ENCODE results near the gene DCST2.

Gene DCST2

GRCh38 chr1:155043301-155043702 lies 9.7 kb upstream of the DCST2 start:
- no peak overlapping the region for H3K9ac ChIP-seq (ENCODE audit: low read depth, low read length)

GRCh38 chr1:155042789-155043188 lies 9.2 kb upstream of the DCST2 start:
- Histone ChIP-seq H3K4me1 (ENCODE audit: insufficient read depth, low read length) (peaks cover 7% of the 10 kb centered on the region), H3K9ac (ENCODE audit: low read depth, low read length) (no peak overlapping the region), H3K27ac (ENCODE audit: low read length) (no peak overlapping the region), H3K36me3 (ENCODE audit: insufficient read depth, low read depth, low read length) (no peaks in the 10 kb centered on the region), H3K4me3 (ENCODE audit: low read length) (no peak overlapping the region), H3K27me3 (ENCODE audit: insufficient read depth, low read length) (peaks cover 12% of the 10 kb centered on the region), H3K9me3 (ENCODE audit: insufficient read depth, low read depth, low read length) (no peaks in the 10 kb centered on the region)

More at GRCh38 chr1:155043301-155043702, 9.7 kb upstream of the DCST2 start:
- H3K27me3 ChIP-seq (ENCODE audit: insufficient read depth, low read length) = peaks cover 7% of the 10 kb centered on the region
- no peak overlapping the region for H3K4me3 ChIP-seq (ENCODE audit: low read length)
- no peaks in the 10 kb centered on the region for H3K36me3 ChIP-seq (ENCODE audit: insufficient read depth, low read depth, low read length)
- H3K4me1 ChIP-seq (ENCODE audit: insufficient read depth, low read length) = peaks cover 7% of the 10 kb centered on the region
- H3K27ac ChIP-seq (ENCODE audit: low read length) = no peak overlapping the region
- no peaks in the 10 kb centered on the region for H3K9me3 ChIP-seq (ENCODE audit: insufficient read depth, low read depth, low read length)

GRCh38 chr1:155040358-155041093 lies 6.9 kb upstream of the DCST2 start:
- H3K36me3 ChIP-seq (ENCODE audit: insufficient read depth, low read depth, low read length) = no peaks in the 10 kb centered on the region
- H3K4me3 ChIP-seq (ENCODE audit: low read length) = no peak overlapping the region
- peaks cover 13% of the 10 kb centered on the region for H3K27me3 ChIP-seq (ENCODE audit: insufficient read depth, low read length)
- H3K4me1 ChIP-seq (ENCODE audit: insufficient read depth, low read length) = peaks cover 7% of the 10 kb centered on the region
- no peak overlapping the region for H3K9ac ChIP-seq (ENCODE audit: low read depth, low read length)
- no peaks in the 10 kb centered on the region for H3K9me3 ChIP-seq (ENCODE audit: insufficient read depth, low read depth, low read length)
- H3K27ac ChIP-seq (ENCODE audit: low read length) = no peak overlapping the region

- H3K9me3 ChIP-seq (ENCODE audit: insufficient read depth, low read depth, low read length) = no peaks in the 10 kb centered on the region
- H3K9ac ChIP-seq (ENCODE audit: low read depth, low read length) = no peak overlapping the region
- no peaks in the 10 kb centered on the region; the same call in 1 of the 2 replicates for H3K4me1 ChIP-seq (ENCODE audit: insufficient read depth, low read length)
- H3K27ac ChIP-seq (ENCODE audit: low read length) = no peak overlapping the region
- no peaks in the 10 kb centered on the region for H3K36me3 ChIP-seq (ENCODE audit: insufficient read depth, low read depth, low read length)
- H3K4me3 ChIP-seq (ENCODE audit: low read length) = no peak overlapping the region
- H3K27me3 ChIP-seq (ENCODE audit: insufficient read depth, low read length) = peaks cover 13% of the 10 kb centered on the region
Measured at GRCh38 chr1:155039308-155039669, 5.7 kb upstream of the DCST2 start.

DNA sequence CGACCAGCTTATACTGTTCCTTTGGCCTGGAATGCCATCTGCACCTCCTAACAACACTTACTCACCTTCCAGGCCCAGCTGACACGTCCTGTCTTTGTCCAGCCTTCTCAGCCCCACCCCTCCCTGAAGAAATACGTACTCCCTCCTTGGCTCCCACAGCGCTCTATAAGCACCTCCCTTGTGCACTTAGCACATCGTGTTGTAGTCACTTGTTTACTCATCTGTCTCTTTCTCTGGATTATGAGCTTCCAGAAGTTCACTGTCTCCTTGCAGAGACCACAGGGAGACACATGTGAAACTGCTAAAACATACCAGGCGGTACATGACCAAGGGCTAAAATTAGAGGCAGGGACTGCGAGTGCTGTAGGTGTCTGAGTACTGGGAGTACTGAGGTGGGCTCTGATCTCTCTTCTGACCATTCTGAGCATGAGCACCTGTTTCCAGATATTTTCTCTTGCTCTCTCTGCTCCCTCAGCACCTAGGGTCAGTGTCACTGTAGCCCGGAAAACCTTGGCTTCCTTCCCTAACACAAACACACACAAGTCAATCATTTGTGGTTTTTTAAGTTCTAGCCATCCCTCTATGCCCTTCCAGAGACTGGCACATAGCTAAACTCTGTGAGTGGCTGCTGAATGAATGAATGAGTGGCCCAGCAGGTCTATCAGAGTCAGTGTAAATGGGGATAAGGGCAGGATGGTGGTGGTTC lies 5.2 kb upstream of the DCST2 start:
- Histone ChIP-seq H3K36me3 (ENCODE audit: insufficient read depth, low read depth, low read length) (no peaks in the 10 kb centered on the region), H3K4me3 (ENCODE audit: low read length) (no peak overlapping the region), H3K4me1 (ENCODE audit: insufficient read depth, low read length) (no peaks in the 10 kb centered on the region; the same call in 1 of the 2 replicates), H3K27ac (ENCODE audit: low read length) (no peak overlapping the region), H3K9ac (ENCODE audit: low read depth, low read length) (no peak overlapping the region), H3K27me3 (ENCODE audit: insufficient read depth, low read length) (peaks cover 13% of the 10 kb centered on the region), H3K9me3 (ENCODE audit: insufficient read depth, low read depth, low read length) (no peaks in the 10 kb centered on the region)

DNA sequence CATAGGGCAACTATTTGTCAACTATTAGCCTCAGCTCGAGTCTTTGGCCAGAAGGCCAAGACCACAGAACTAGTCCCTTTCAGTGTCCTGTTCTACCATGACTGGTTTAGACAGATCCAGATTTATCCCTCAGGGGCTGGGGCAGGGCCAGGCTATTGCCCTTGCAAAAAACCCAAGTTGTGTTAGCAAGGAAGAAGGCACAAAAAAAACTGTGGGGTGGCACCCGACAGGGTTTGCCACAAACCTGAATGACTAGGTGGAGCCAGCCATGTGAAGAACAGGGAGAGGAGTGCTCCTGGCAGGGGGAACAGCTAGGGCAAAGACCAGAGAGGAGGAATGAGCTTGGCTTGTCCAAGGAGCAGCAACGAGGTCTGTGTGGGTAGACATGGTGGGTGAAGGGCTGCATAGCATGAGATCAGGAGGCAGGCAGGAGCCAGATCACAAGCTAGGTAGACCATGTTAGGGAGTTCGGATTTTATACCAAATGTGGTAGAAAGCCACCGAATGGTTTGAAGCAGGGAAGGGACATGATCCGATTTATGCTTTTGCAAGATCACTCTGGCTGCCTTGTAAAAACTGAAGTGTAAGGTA lies 4.4 kb upstream of the DCST2 start:
- H3K9ac ChIP-seq (ENCODE audit: low read depth, low read length) = no peak overlapping the region
- no peaks in the 10 kb centered on the region for H3K36me3 ChIP-seq (ENCODE audit: insufficient read depth, low read depth, low read length)
- no peak overlapping the region for H3K27ac ChIP-seq (ENCODE audit: low read length)
- no peaks in the 10 kb centered on the region for H3K9me3 ChIP-seq (ENCODE audit: insufficient read depth, low read depth, low read length)
- H3K4me3 ChIP-seq (ENCODE audit: low read length) = no peak overlapping the region
- H3K4me1 ChIP-seq (ENCODE audit: insufficient read depth, low read length) = no peaks in the 10 kb centered on the region; the same call in 1 of the 2 replicates
- H3K27me3 ChIP-seq (ENCODE audit: insufficient read depth, low read length) = peaks cover 13% of the 10 kb centered on the region

- H3K36me3 ChIP-seq (ENCODE audit: insufficient read depth, low read depth, low read length) = no peaks in the 10 kb centered on the region
- H3K27me3 ChIP-seq (ENCODE audit: insufficient read depth, low read length) = peaks cover 13% of the 10 kb centered on the region
- H3K4me1 ChIP-seq (ENCODE audit: insufficient read depth, low read length) = no peaks in the 10 kb centered on the region; the same call in 1 of the 2 replicates
- H3K4me3 ChIP-seq (ENCODE audit: low read length) = no peak overlapping the region
- no peak overlapping the region for H3K27ac ChIP-seq (ENCODE audit: low read length)
- no peaks in the 10 kb centered on the region for H3K9me3 ChIP-seq (ENCODE audit: insufficient read depth, low read depth, low read length)
- no peak overlapping the region for H3K9ac ChIP-seq (ENCODE audit: low read depth, low read length)
Measured at GRCh38 chr1:155037043-155037442, 3.5 kb upstream of the DCST2 start.

- Histone ChIP-seq H3K36me3 (ENCODE audit: insufficient read depth, low read depth, low read length) (no peaks in the 10 kb centered on the region), H3K9ac (ENCODE audit: low read depth, low read length) (no peak overlapping the region), H3K9me3 (ENCODE audit: insufficient read depth, low read depth, low read length) (no peaks in the 10 kb centered on the region), H3K4me3 (ENCODE audit: low read length) (no peak overlapping the region), H3K27ac (ENCODE audit: low read length) (no peak overlapping the region), H3K27me3 (ENCODE audit: insufficient read depth, low read length) (peaks cover 13% of the 10 kb centered on the region), H3K4me1 (ENCODE audit: insufficient read depth, low read length) (no peaks in the 10 kb centered on the region; the same call in 1 of the 2 replicates)
Measured at GRCh38 chr1:155035936-155036335, 2.4 kb upstream of the DCST2 start.

DNA sequence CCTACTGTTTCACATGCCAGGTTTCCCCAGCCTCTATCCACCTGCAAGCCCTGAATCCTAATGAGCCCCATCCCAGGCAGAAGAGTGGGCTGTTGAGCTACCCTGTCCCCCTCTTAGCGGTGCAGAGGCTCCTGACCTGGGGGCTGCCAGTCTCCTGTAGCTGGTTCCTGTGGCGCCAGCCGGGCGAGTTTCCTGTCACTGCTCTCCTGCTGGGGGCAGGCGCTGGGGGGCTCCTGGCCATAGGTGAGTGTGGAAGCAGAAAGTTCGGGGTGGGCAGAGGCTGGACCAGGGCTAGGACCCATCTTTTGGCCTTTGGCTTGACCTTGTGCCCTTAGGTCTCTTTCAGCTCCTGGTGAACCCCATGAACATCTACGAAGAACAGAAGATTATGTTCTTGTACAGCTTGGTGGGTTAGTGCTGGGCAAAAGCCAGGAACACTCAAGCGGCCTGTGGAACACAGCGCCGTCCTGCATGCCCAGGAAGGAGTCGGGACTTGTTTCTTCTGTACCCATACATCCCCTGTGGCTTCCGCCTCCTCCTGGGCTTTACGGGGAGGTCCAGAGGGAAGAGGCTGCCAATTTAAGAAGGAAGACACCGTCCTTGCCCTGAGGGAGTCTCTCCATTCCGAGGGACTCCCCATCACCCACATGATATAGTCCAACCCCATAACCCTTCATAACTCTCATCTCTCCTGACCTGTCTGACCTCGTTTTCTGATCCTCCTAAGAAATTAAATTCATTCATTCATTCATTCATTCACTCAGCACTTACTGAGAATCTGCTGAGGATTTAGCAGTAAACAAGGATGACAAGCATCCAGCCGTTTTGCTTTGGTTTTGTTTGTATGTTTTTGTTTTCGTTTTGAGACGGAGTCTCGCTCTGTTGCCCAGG lies 982 bp upstream of the DCST2 start:
- Histone ChIP-seq H3K9ac (ENCODE audit: low read depth, low read length) (no peak overlapping the region), H3K36me3 (ENCODE audit: insufficient read depth, low read depth, low read length) (no peaks in the 10 kb centered on the region), H3K27me3 (ENCODE audit: insufficient read depth, low read length) (peaks cover 13% of the 10 kb centered on the region)

GRCh38 chr1:155032886-155033285 lies 695 bp downstream of the DCST2 start:
- H3K4me1 ChIP-seq (ENCODE audit: insufficient read depth, low read length) = no peaks in the 10 kb centered on the region
- no peak overlapping the region for H3K27ac ChIP-seq (ENCODE audit: low read length)
- no peak overlapping the region for H3K9ac ChIP-seq (ENCODE audit: low read depth, low read length)
- no peaks in the 10 kb centered on the region for H3K9me3 ChIP-seq (ENCODE audit: insufficient read depth, low read depth, low read length)
- H3K4me3 ChIP-seq (ENCODE audit: low read length) = no peak overlapping the region
- no peaks in the 10 kb centered on the region for H3K36me3 ChIP-seq (ENCODE audit: insufficient read depth, low read depth, low read length)
- peaks cover 2% of the 10 kb centered on the region; the same call in 1 of the 2 replicates for H3K27me3 ChIP-seq (ENCODE audit: insufficient read depth, low read length)

More for the DNA sequence above, 982 bp upstream of the DCST2 start:
- H3K9me3 ChIP-seq (ENCODE audit: insufficient read depth, low read depth, low read length) = no peaks in the 10 kb centered on the region
- H3K27ac ChIP-seq (ENCODE audit: low read length) = no peak overlapping the region
- no peaks in the 10 kb centered on the region; the same call in 1 of the 2 replicates for H3K4me1 ChIP-seq (ENCODE audit: insufficient read depth, low read length)
- H3K4me3 ChIP-seq (ENCODE audit: low read length) = no peak overlapping the region

DNA sequence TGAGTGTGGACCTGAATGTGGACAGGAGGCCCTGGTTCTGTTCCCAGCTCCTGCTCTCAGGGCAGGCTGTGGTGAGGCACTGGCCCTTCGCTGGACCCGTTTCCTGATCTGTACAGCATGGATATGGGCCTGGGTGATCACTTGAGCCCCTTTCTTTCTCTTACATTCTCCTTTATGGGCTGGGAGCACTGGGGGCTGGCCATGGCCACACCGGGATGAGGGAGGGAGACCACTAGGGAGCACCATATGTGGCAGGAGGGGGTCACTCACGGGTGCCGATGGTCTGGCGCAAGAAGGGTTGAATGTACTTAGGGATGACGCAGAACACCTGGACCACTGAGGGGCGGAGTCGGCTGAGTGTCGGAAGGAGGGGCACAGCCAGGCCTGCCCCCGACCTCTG lies 2.7 kb downstream of the DCST2 start:
- Histone ChIP-seq H3K4me1 (ENCODE audit: insufficient read depth, low read length) (no peaks in the 10 kb centered on the region), H3K4me3 (ENCODE audit: low read length) (no peak overlapping the region), H3K9me3 (ENCODE audit: insufficient read depth, low read depth, low read length) (no peaks in the 10 kb centered on the region), H3K27ac (ENCODE audit: low read length) (no peak overlapping the region), H3K27me3 (ENCODE audit: insufficient read depth, low read length) (no peaks in the 10 kb centered on the region; the same call in 1 of the 2 replicates), H3K9ac (ENCODE audit: low read depth, low read length) (no peak overlapping the region), H3K36me3 (ENCODE audit: insufficient read depth, low read depth, low read length) (no peaks in the 10 kb centered on the region)

All from iPS-20b (cell line).